Cardiac muscle cell (in vitro differentiated cells and primary cell): Measurements from ENCODE around the gene RAPGEF3. TPM values are rescaled to one million over a fixed set of nuclear protein-coding genes. Genes with fewer than 3 reads are reported as not detected.

Source experiments
- DNase-seq, 2 donors: peaks; one replicate each; pipeline versions ENCODE4 v3.0.0 to v3.0.0-alpha.2; 2010 to 2017; ENCODE audit warnings: low read depth in 1 of 2, low spot score in 1 of 2
- H3K27ac ChIP-seq: fragments of 200-600 bp; sonication (generic); 2 replicates; pipeline ENCODE4 v1.5.1; 2016
- H3K27me3 ChIP-seq: fragments of 200-600 bp; sonication (generic); 2 replicates; pipeline ENCODE4 v1.6.0; 2016; ENCODE audit warnings: control low read depth
- H3K36me3 ChIP-seq: fragments of 200-600 bp; sonication (generic); 2 replicates; pipeline ENCODE4 v1.5.1; 2016; ENCODE audit warnings: control low read depth
- H3K4me1 ChIP-seq: fragments of 200-600 bp; sonication (generic); 2 replicates; pipeline ENCODE4 v1.8.1; 2017; ENCODE audit warnings: low read depth, mild to moderate bottlenecking, mixed run types
- H3K4me3 ChIP-seq: fragments of 200-600 bp; sonication (generic); 2 replicates; pipeline ENCODE4 v1.5.1; 2016; ENCODE audit warnings: mild to moderate bottlenecking
- H3K9me3 ChIP-seq: fragments of 200-600 bp; sonication (generic); 2 replicates; pipeline ENCODE4 v1.5.1; 2017; ENCODE audit warnings: low read depth, mild to moderate bottlenecking, control low read depth
- CTCF ChIP-seq: IDR thresholded peaks from 2 replicates; pipeline ENCODE4 v1.5.1; 2012; ENCODE audit warnings: low read depth, mild to moderate bottlenecking, low read length
- polyA plus RNA-seq: library from polyadenylated mRNA; unstranded; fragments of >200 nt; fragmentation: Nextera tagmentation; extraction: Ambion mirVana; gene quantifications from 2 replicates; pipeline ENCODE4 v1.2.1, GENCODE V29; 2016
- total RNA-seq: library from RNA; depleted of rRNA; stranded (reverse); fragments of >200 nt; gene quantifications from 2 replicates; pipeline ENCODE4 v1.2.3, GENCODE V29; 2016

Gene RAPGEF3
- total and polyA plus RNA-seq, 2 experiments from 2014 or later = 3.3 to 8.8 TPM

- no peak for DNase-seq
- H3K4me1 ChIP-seq = peaks cover 19% of the 10 kb centered on the region
- H3K36me3 ChIP-seq = no peaks in the 10 kb centered on the region
- no peaks in the 10 kb centered on the region for H3K9me3 ChIP-seq
- no peak for TF ChIP-seq CTCF
- no peak overlapping the region for H3K4me3 ChIP-seq
- H3K27me3 ChIP-seq = no peaks in the 10 kb centered on the region
- peak overlapping the region; percentile 91 for H3K27ac ChIP-seq
Measured at GRCh38 chr12:47717046-47717442, 41.6 kb downstream of the RAPGEF3 start.

DNA sequence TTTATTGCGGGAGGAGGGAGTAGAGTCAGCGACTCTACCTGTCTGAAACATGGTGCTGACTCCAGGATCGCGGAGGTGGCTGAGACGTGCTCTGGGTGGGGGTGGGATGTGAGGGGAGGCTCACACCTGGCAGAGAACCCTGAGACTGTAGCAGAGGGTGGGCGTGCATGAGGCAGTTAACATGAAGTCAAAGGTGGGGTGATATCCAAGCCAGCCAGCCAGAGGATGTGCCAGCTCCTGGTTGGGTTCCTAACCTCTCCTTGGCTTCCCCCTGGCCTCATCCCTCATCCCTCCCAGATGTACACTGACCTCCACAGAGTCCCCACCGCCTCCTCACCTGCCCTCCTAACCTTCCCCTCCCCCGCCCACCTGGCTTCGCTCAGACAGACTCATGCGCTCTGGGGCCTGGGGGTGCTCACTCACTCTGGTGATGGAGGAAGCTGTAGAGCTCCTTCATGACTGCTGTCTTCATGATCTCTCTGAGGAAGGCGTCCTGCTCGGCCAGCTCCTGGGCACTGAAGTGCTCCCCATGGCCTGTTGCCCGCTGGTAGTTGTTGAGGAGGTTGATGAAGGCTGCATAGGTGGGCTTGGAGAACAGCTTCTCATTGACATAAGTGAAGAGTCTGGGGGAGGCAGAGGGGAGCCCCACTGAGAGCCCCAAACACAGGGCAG is 42.7 kb downstream of the RAPGEF3 start:
- no peaks in the 10 kb centered on the region for H3K9me3 ChIP-seq
- no peak for DNase-seq

GRCh38 chr12:47715393-47715876 is 43.2 kb downstream of the RAPGEF3 start:
- TF ChIP-seq CTCF = peak; percentile 79
- H3K9me3 ChIP-seq = no peaks in the 10 kb centered on the region

More for the DNA sequence above, 42.7 kb downstream of the RAPGEF3 start:
- Histone ChIP-seq H3K27me3 (no peaks in the 10 kb centered on the region), H3K4me3 (no peak overlapping the region), H3K4me1 (peaks cover 22% of the 10 kb centered on the region), H3K27ac (no peak overlapping the region), H3K36me3 (no peaks in the 10 kb centered on the region)
- TF ChIP-seq CTCF = no peak

DNA sequence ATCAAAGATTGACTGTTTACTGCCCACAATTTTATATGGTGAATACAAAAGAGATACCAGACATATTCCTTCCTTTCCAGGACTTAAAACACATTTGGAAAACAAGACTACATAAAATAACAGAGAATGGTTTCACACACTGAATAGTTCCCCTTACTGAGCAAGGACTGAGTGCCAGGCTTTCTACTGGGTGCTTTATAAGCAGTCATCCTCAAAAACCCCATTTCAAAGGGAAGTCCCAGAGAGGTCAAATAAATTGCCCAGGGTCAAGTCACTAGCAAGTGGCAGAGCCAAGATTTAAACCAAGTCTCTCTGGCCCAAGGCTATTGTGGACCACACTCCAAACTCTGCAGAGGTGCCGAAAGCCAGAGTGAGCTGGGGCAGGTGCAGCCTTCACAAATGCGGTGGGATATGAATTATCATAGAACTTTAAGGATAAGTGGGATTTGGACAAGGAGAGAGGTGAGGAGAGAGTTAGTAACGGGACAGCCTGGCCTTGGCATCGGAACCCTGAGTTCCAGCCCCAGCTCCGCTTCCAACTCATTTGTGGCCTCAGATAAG is 43.8 kb downstream of the RAPGEF3 start:
- Histone ChIP-seq H3K4me3 (no peak overlapping the region), H3K36me3 (no peaks in the 10 kb centered on the region), H3K27ac (no peak overlapping the region), H3K9me3 (no peaks in the 10 kb centered on the region), H3K4me1 (peaks cover 22% of the 10 kb centered on the region), H3K27me3 (no peaks in the 10 kb centered on the region)
- no peak for TF ChIP-seq CTCF
- no peak for DNase-seq

More at GRCh38 chr12:47715393-47715876, 43.2 kb downstream of the RAPGEF3 start:
- no peak overlapping the region for H3K27ac ChIP-seq
- H3K4me1 ChIP-seq = peaks cover 22% of the 10 kb centered on the region
- H3K36me3 ChIP-seq = no peaks in the 10 kb centered on the region
- H3K4me3 ChIP-seq = no peak overlapping the region
- peak; percentile 80 to 92 for DNase-seq
- H3K27me3 ChIP-seq = no peaks in the 10 kb centered on the region

GRCh38 chr12:47712171-47712570 is 46.5 kb downstream of the RAPGEF3 start:
- H3K27me3 ChIP-seq = no peaks in the 10 kb centered on the region
- H3K4me3 ChIP-seq = no peak overlapping the region
- no peak for TF ChIP-seq CTCF
- peak overlapping the region; percentile 62 for H3K27ac ChIP-seq
- H3K9me3 ChIP-seq = no peaks in the 10 kb centered on the region
- DNase-seq = peak in 1 of 2 donors; percentile 43
- peaks cover 11% of the 10 kb centered on the region for H3K4me1 ChIP-seq
- H3K36me3 ChIP-seq = no peaks in the 10 kb centered on the region
